ENCODE results near the gene SLC38A1. TPM values are rescaled to one million over a fixed set of nuclear protein-coding genes. Genes with fewer than 3 reads are reported as not detected.

SLC38A1 gene
- total RNA-seq, 1 donor = 203 TPM

GRCh38 chr12:46209170-46209569 lies 59.7 kb downstream of the SLC38A1 start:
- TF ChIP-seq, protein P1, sequence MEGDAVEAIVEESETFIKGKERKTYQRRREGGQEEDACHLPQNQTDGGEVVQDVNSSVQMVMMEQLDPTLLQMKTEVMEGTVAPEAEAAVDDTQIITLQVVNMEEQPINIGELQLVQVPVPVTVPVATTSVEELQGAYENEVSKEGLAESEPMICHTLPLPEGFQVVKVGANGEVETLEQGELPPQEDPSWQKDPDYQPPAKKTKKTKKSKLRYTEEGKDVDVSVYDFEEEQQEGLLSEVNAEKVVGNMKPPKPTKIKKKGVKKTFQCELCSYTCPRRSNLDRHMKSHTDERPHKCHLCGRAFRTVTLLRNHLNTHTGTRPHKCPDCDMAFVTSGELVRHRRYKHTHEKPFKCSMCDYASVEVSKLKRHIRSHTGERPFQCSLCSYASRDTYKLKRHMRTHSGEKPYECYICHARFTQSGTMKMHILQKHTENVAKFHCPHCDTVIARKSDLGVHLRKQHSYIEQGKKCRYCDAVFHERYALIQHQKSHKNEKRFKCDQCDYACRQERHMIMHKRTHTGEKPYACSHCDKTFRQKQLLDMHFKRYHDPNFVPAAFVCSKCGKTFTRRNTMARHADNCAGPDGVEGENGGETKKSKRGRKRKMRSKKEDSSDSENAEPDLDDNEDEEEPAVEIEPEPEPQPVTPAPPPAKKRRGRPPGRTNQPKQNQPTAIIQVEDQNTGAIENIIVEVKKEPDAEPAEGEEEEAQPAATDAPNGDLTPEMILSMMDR (IDR thresholded peaks at IDR 0.05; ENCODE audit: insufficient read depth, low read length) = no peak
- H3K4me3 ChIP-seq (ENCODE audit: low read depth, low read length) = no peak overlapping the region
- peak; percentile 20 for DNase-seq (ENCODE audit: low read depth)

- DNase-seq (ENCODE audit: low read depth) = no peak
- TF ChIP-seq, protein P1 (IDR thresholded peaks at IDR 0.05; ENCODE audit: insufficient read depth, low read length) = no peak
Measured at GRCh38 chr12:46208370-46208769, 60.5 kb downstream of the SLC38A1 start.

DNA sequence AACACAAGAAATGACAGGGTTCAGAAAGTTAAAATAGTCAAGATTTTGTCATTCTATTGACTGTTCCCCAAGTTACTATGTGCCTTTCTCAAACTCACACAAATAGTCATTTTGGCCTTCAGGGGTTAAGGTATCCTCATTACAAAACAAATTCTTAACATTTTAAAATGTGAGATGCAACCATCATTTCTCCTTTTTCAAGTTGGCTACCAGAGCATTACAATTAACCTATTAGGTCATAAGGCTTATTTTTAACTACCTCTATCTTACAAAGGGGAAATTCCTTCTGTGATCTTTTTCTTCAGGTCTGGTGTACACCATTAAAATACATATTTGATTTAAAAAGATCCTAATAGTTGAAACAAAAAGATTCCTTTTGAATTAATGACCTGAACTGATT lies 61.2 kb downstream of the SLC38A1 start:
- no peak overlapping the region for H3K4me3 ChIP-seq (ENCODE audit: low read depth, low read length)
- TF ChIP-seq, protein P1 (IDR thresholded peaks at IDR 0.05; ENCODE audit: insufficient read depth, low read length) = no peak
- DNase-seq (ENCODE audit: low read depth) = no peak

More at GRCh38 chr12:46208370-46208769, 60.5 kb downstream of the SLC38A1 start:
- no peak overlapping the region for H3K4me3 ChIP-seq (ENCODE audit: low read depth, low read length)

DNA sequence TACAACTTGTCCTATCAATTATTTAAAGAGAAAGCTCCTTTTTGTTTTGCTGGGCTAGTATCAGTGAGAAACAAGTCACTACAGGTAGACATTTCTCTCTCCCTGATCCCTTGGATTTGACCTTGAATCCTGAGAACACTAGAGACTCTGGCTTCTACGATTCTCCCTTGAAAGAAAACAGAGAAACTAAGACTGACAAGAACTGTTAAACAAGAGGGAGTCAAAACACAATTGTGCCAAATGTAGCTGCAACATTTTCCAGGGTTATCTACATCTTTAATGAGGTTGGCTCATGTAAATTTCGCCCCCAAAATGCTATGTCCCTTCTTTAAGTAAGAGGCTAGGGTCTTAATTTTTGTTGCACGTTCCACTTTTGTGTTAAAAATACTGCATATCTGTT lies 62.4 kb downstream of the SLC38A1 start:
- H3K4me3 ChIP-seq (ENCODE audit: low read depth, low read length) = no peak overlapping the region
- DNase-seq (ENCODE audit: low read depth) = no peak
- TF ChIP-seq, protein P1 (IDR thresholded peaks at IDR 0.05; ENCODE audit: insufficient read depth, low read length) = no peak

DNA sequence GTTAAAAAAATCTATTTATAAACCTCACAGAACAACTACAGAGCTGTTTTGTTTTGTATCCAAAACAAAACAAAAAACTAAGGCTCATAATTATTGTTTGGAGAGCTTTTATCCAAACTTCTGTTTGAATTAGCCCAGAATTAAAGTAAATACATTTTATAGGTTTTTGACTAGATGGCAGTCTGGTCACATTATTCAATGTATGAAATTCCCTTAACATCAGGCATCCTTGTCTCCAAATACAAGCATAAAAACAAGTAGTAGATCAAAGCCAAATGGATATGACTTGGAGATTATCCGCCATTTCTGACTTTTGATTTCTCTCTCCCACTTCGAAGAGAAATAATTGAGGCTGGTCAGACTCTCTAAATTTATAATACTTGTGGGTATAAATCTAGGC lies 63.5 kb downstream of the SLC38A1 start:
- H3K4me3 ChIP-seq (ENCODE audit: low read depth, low read length) = no peak overlapping the region
- TF ChIP-seq, protein P1 (IDR thresholded peaks at IDR 0.05; ENCODE audit: insufficient read depth, low read length) = no peak
- DNase-seq (ENCODE audit: low read depth) = peak; percentile 40

- DNase-seq (ENCODE audit: low read depth) = no peak
- TF ChIP-seq, protein P1 (IDR thresholded peaks at IDR 0.05; ENCODE audit: insufficient read depth, low read length) = no peak
- H3K4me3 ChIP-seq (ENCODE audit: low read depth, low read length) = no peak overlapping the region
Measured at GRCh38 chr12:46201284-46201789, 67.5 kb downstream of the SLC38A1 start.

GRCh38 chr12:46200551-46200950 lies 68.3 kb downstream of the SLC38A1 start:
- TF ChIP-seq, protein P1 (IDR thresholded peaks at IDR 0.05; ENCODE audit: insufficient read depth, low read length) = no peak
- no peak for DNase-seq (ENCODE audit: low read depth)
- H3K4me3 ChIP-seq (ENCODE audit: low read depth, low read length) = no peak overlapping the region

Data from fibroblast of the aortic adventitia (primary cell).